ENCODE results near the gene NDUFA13. TPM values are rescaled to one million over a fixed set of nuclear protein-coding genes. Genes with fewer than 3 reads are reported as not detected.

The NDUFA13 gene
- total RNA-seq, 1 experiment from 2014 or later, result 339 TPM

- ChIA-PET POLR2A (no interaction called here), RAD21 (ENCODE audit: low non-redundant PET in 1 of 2, low total read pairs in 2 of 2, uncharacterized antibody in 2 of 2, unreplicated experiment in 2 of 2) (no interaction called here), CTCF (interaction anchor here (1.3 kb wide), 1 partner anchor 27 kb away, joined by 3 read pairs; no protein-coding TSS in a partner anchor)
- ATAC-seq, result no peak
- no peaks in the 10 kb centered on the region for H3K36me3 ChIP-seq (ENCODE audit: control insufficient read depth in 1 of 2, insufficient read depth in 2 of 2, low read length in 2 of 2)
- no peak overlapping the region for H3K27ac ChIP-seq (ENCODE audit: low read depth, low read length)
- H3K4me2 ChIP-seq (ENCODE audit: low read length), result no peak overlapping the region
- H3K4me1 ChIP-seq (ENCODE audit: control insufficient read depth in 1 of 2, insufficient read depth in 2 of 2, low read length in 2 of 2), result no peaks in the 10 kb centered on the region
- no peak overlapping the region for H3K9ac ChIP-seq (ENCODE audit: low read length)
- no peak overlapping the region for H2AFZ ChIP-seq (ENCODE audit: low read depth, low read length, poor library complexity, severe bottlenecking)
- DNase-seq (ENCODE audit: low read depth, low spot score), result no peak
- intact Hi-C loops (cut with micrococcal nuclease), result no loop called here
- TF ChIP-seq CTCF (IDR thresholded peaks at IDR 0.05 in 2 of 3, conservative IDR thresholded peaks at IDR 0.05 in 1 of 3; ENCODE audit: borderline replicate concordance in 1 of 3, insufficient read depth in 1 of 3, low read depth in 2 of 3, low read length in 2 of 3) (no peak), ELF1 (IDR thresholded peaks at IDR 0.05; ENCODE audit: borderline replicate concordance, low read depth) (no peak), ZFX (IDR thresholded peaks at IDR 0.05) (no peak), EGR1 (IDR thresholded peaks at IDR 0.05; ENCODE audit: low read depth) (no peak), POLR2AphosphoS5 (IDR thresholded peaks at IDR 0.05; ENCODE audit: low read depth, low read length) (no peak), SRF (IDR thresholded peaks at IDR 0.05; ENCODE audit: low read depth) (no peak), ATF3 (IDR thresholded peaks at IDR 0.05) (no peak), JUND (IDR thresholded peaks at IDR 0.05) (no peak), EZH2 (IDR thresholded peaks at IDR 0.05) (no peak), CBX3 (IDR thresholded peaks at IDR 0.05; ENCODE audit: low read depth) (no peak), POLR2A (IDR thresholded peaks at IDR 0.05; ENCODE audit: borderline replicate concordance, extremely low read depth, insufficient read depth, insufficient read length) (no peak), CEBPB (IDR thresholded peaks at IDR 0.05; ENCODE audit: low read depth) (no peak)
- H3K4me3 ChIP-seq (replicated peaks in 1 of 2; ENCODE audit: low read depth in 1 of 2, low read length in 2 of 2), result no peak overlapping the region
- no peaks in the 10 kb centered on the region for H3K27me3 ChIP-seq (ENCODE audit: insufficient read depth, low read length)
- no TSS peak for BruUV-seq (replicated peaks)
- H3K9me3 ChIP-seq (ENCODE audit: control insufficient read depth in 1 of 2, insufficient read depth in 1 of 2, low read depth in 1 of 2, low read length in 2 of 2), result no peaks in the 10 kb centered on the region
- H3K9me2 ChIP-seq (ENCODE audit: insufficient read depth), result no peaks in the 10 kb centered on the region
- no peaks in the 10 kb centered on the region for H4K20me1 ChIP-seq (ENCODE audit: insufficient read depth)
- H3K79me2 ChIP-seq (ENCODE audit: insufficient read depth, low read length), result no peaks in the 10 kb centered on the region
These were observed 42.0 kb downstream of the NDUFA13 start for GRCh38 chr19:19558055-19558454.

Measured in HCT116 (cell line).